Neural progenitor cell (in vitro differentiated cells): Measurements from ENCODE around the gene MINDY3. TPM values are rescaled to one million over a fixed set of nuclear protein-coding genes. Genes with fewer than 3 reads are reported as not detected.

Experiments used
- DNase-seq: peaks from one replicate; pipeline ENCODE4 v3.0.0-alpha.2; 2016; ENCODE audit warnings: low spot score
- H2AFZ ChIP-seq: fragments of 200-600 bp; sonication (generic); replicated peaks from 2 replicates; pipeline ENCODE4 v1.6.1; 2016; ENCODE audit warnings: antibody characterized with exemption
- H3F3A ChIP-seq: fragments of 200-600 bp; sonication (generic); 2 replicates; pipeline ENCODE4 v1.6.1; 2016; ENCODE audit warnings: antibody characterized with exemption, low read depth
- H3K27ac ChIP-seq: fragments of 200-600 bp; sonication (generic); 2 replicates; pipeline ENCODE4 v1.5.1; 2016; ENCODE audit warnings: mild to moderate bottlenecking
- H3K27me3 ChIP-seq: fragments of 200-600 bp; sonication (generic); 2 replicates; pipeline ENCODE4 v1.6.1; 2016; ENCODE audit warnings: mild to moderate bottlenecking, moderate library complexity
- H3K36me3 ChIP-seq: fragments of 200-600 bp; sonication (generic); 2 replicates; pipeline ENCODE4 v1.5.1; 2016
- H3K4me1 ChIP-seq: fragments of 200-600 bp; sonication (generic); 2 replicates; pipeline ENCODE4 v1.6.1; 2016; ENCODE audit warnings: mixed run types
- H3K4me2 ChIP-seq: fragments of 200-600 bp; sonication (generic); 2 replicates; pipeline ENCODE4 v1.6.1; 2016
- H3K4me3 ChIP-seq: fragments of 200-600 bp; sonication (generic); 2 replicates; pipeline ENCODE4 v1.5.1; 2016
- H3K79me2 ChIP-seq: fragments of 200-600 bp; sonication (generic); 2 replicates; pipeline ENCODE4 v1.6.1; 2016; ENCODE audit warnings: low read depth
- H3K9ac ChIP-seq: fragments of 200-600 bp; sonication (generic); 2 replicates; pipeline ENCODE4 v1.6.1; 2016
- H3K9me3 ChIP-seq: fragments of 200-600 bp; sonication (generic); 2 replicates; pipeline ENCODE4 v1.5.1; 2016; ENCODE audit warnings: low read depth
- H4K20me1 ChIP-seq: fragments of 200-600 bp; sonication (generic); 2 replicates; pipeline ENCODE4 v1.6.1; 2016; ENCODE audit warnings: low read depth
- H3K27ac Mint-ChIP-seq: 3 replicates; pipeline ENCODE4 v1.8.0; 2021; ENCODE audit warnings: mixed read lengths
- H3K27me3 Mint-ChIP-seq: 2 replicates; pipeline ENCODE4 v1.8.0; 2022; ENCODE audit warnings: low read depth, mild to moderate bottlenecking, inconsistent platforms, moderate library complexity, mixed read lengths; ENCODE audit not compliant: insufficient read depth
- H3K36me3 Mint-ChIP-seq: 3 replicates; pipeline ENCODE4 v1.8.0; 2021; ENCODE audit warnings: mixed read lengths
- H3K4me1 Mint-ChIP-seq: 3 replicates; pipeline ENCODE4 v1.8.0; 2021; ENCODE audit warnings: mixed read lengths
- H3K4me3 Mint-ChIP-seq: 3 replicates; pipeline ENCODE4 v1.8.0; 2021; ENCODE audit warnings: mild to moderate bottlenecking, moderate library complexity, mixed read lengths
- H3K9me3 Mint-ChIP-seq: 3 replicates; pipeline ENCODE4 v1.8.0; 2020; ENCODE audit warnings: mixed read lengths
- CTCF ChIP-seq: fragments of 200-600 bp; sonication (generic); IDR thresholded peaks from 2 replicates; pipeline ENCODE4 v1.5.1; 2017; ENCODE audit warnings: antibody characterized with exemption, mild to moderate bottlenecking
- EZH2 ChIP-seq: fragments of 200-600 bp; sonication (generic); IDR thresholded peaks from 2 replicates; pipeline ENCODE4 v1.6.1; 2017; ENCODE audit warnings: antibody characterized with exemption, mild to moderate bottlenecking, moderate library complexity
- EZH2phosphoT487 ChIP-seq: fragments of 200-600 bp; sonication (generic); IDR thresholded peaks from 2 replicates; pipeline ENCODE4 v1.6.1; 2017; ENCODE audit warnings: antibody characterized with exemption
- total RNA-seq: library from RNA; depleted of rRNA; stranded (reverse); fragments of >200 nt; gene quantifications from 2 replicates; pipeline ENCODE4 v1.2.3, GENCODE V29; 2015; ENCODE audit warnings: low replicate concordance

Gene MINDY3
- total RNA-seq, 1 donor from 2014 or later, result 28.2 TPM

DNA sequence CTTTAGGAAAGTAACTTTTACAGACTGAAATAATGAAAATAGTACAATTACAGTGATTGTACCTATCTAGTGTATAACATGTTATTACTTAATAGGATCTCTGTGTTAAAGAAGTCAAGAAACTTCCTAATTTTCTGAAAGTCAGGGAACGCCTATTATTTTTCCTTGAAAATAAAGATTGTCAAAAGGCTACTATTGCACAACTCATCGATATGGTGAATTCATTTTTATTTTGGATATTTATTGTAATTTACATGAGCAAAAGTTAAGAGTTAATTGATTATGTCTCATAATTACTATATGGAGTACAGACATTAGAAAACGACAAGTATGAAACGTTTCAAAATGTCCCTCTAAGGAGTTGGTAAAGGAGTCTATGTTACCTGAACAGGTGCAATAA lies 12.8 kb downstream of the MINDY3 start:
- Histone ChIP-seq H2AFZ (no peak overlapping the region), H3K9me3 (no peaks in the 10 kb centered on the region), H3K36me3 (no peaks in the 10 kb centered on the region), H3F3A (no peaks in the 10 kb centered on the region), H4K20me1 (no peaks in the 10 kb centered on the region), H3K27me3 (no peaks in the 10 kb centered on the region), H3K27ac (no peak overlapping the region), H3K4me2 (no peak overlapping the region), H3K79me2 (no peaks in the 10 kb centered on the region), H3K4me1 (no peaks in the 10 kb centered on the region), H3K9ac (no peak overlapping the region), H3K4me3 (no peak overlapping the region)
- Mint-ChIP-seq H3K27ac (no peak overlapping the region), H3K36me3 (peaks cover 19% of the 10 kb centered on the region), H3K27me3 (peaks cover 5% of the 10 kb centered on the region), H3K4me1 (no peaks in the 10 kb centered on the region), H3K4me3 (no peak overlapping the region), H3K9me3 (peaks cover 15% of the 10 kb centered on the region)
- TF ChIP-seq EZH2 (no peak), CTCF (no peak), EZH2phosphoT487 (no peak)
- DNase-seq, result no peak

DNA sequence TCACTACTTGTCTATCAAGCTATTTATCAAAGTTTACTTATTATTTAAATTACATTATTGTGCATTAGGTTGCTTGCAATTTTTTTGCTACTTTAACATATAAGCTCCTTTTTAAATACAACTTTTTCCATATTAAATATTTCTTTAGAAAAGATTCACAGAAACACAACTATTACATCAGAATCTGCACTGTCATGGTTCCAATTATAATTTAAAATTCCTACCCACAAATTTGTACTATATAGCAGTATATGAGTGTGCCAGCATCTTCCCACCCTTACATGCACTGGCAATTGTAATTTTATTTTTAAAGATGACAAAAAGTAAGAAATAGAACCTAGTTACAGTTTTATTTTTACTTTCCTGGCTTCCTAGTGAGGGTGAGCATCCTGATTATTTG lies 15.8 kb downstream of the MINDY3 start:
- TF ChIP-seq EZH2phosphoT487 (no peak), EZH2 (no peak), CTCF (no peak)
- no peaks in the 10 kb centered on the region for H3K4me1 Mint-ChIP-seq
- no peaks in the 10 kb centered on the region for H3K9me3 ChIP-seq
- H3K27me3 Mint-ChIP-seq, result no peaks in the 10 kb centered on the region
- H3K4me2 ChIP-seq, result no peak overlapping the region
- H3K27ac ChIP-seq, result no peak overlapping the region
- no peaks in the 10 kb centered on the region for H3F3A ChIP-seq
- no peaks in the 10 kb centered on the region for H3K79me2 ChIP-seq
- H2AFZ ChIP-seq, result no peak overlapping the region
- DNase-seq, result no peak
- no peaks in the 10 kb centered on the region for H4K20me1 ChIP-seq
- H3K9me3 Mint-ChIP-seq, result peaks cover 2% of the 10 kb centered on the region
- H3K27ac Mint-ChIP-seq, result no peak overlapping the region
- H3K9ac ChIP-seq, result no peak overlapping the region
- H3K36me3 ChIP-seq, result no peaks in the 10 kb centered on the region
- H3K36me3 Mint-ChIP-seq, result peaks cover 2% of the 10 kb centered on the region
- H3K4me1 ChIP-seq, result no peaks in the 10 kb centered on the region
- no peak overlapping the region for H3K4me3 Mint-ChIP-seq
- no peak overlapping the region for H3K4me3 ChIP-seq
- H3K27me3 ChIP-seq, result no peaks in the 10 kb centered on the region

GRCh38 chr10:15843695-15844094 lies 16.6 kb downstream of the MINDY3 start:
- no peaks in the 10 kb centered on the region for H3K4me1 Mint-ChIP-seq
- TF ChIP-seq EZH2 (no peak), EZH2phosphoT487 (no peak), CTCF (no peak)
- H2AFZ ChIP-seq, result no peak overlapping the region
- H3K36me3 ChIP-seq, result no peaks in the 10 kb centered on the region
- H3K4me3 Mint-ChIP-seq, result no peak overlapping the region
- no peak overlapping the region for H3K4me2 ChIP-seq
- DNase-seq, result no peak
- no peaks in the 10 kb centered on the region for H4K20me1 ChIP-seq
- H3K4me3 ChIP-seq, result no peak overlapping the region
- no peaks in the 10 kb centered on the region for H3K79me2 ChIP-seq
- no peaks in the 10 kb centered on the region for H3K9me3 ChIP-seq
- no peaks in the 10 kb centered on the region for H3K4me1 ChIP-seq
- H3K9me3 Mint-ChIP-seq, result no peaks in the 10 kb centered on the region
- no peak overlapping the region for H3K27ac ChIP-seq
- H3K27me3 Mint-ChIP-seq, result no peaks in the 10 kb centered on the region
- H3K36me3 Mint-ChIP-seq, result peaks cover 2% of the 10 kb centered on the region
- H3F3A ChIP-seq, result no peaks in the 10 kb centered on the region
- no peak overlapping the region for H3K9ac ChIP-seq
- H3K27ac Mint-ChIP-seq, result no peak overlapping the region
- H3K27me3 ChIP-seq, result no peaks in the 10 kb centered on the region
